ENCODE data around the gene IL25. TPM values are rescaled to one million over a fixed set of nuclear protein-coding genes. Genes with fewer than 3 reads are reported as not detected.
"Not testable (repeated sequence)": the region's sequence is repeated elsewhere in the genome, so short reads cannot be mapped to it uniquely, and the experiment has no call there.

Gene IL25
- total and polyA plus RNA-seq, 2 experiments from 2014 or later: 3.2 TPM; not detected in 1

DNA sequence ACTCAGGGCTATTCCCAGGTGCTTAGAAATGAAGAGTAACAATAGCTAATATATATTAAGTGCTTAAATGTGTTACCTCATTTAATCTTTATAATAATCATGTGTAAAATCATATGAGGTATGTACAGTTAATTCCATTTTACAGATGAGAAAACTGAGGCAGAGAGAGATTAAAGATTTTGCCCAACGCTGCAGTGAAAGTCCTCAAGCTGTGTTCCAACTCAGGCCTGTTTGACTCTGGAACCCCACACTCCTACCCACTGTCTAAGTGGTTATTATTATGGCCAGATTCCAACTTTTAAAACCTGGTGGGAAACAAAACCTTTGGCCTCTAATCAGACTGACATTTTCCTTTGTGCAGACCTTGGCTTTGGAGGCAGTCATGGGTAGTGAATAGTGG, 14.4 kb downstream of the IL25 start:
- H3K4me1 ChIP-seq (ENCODE audit: low read depth): no peaks in the 10 kb centered on the region
- TF ChIP-seq, protein P1, sequence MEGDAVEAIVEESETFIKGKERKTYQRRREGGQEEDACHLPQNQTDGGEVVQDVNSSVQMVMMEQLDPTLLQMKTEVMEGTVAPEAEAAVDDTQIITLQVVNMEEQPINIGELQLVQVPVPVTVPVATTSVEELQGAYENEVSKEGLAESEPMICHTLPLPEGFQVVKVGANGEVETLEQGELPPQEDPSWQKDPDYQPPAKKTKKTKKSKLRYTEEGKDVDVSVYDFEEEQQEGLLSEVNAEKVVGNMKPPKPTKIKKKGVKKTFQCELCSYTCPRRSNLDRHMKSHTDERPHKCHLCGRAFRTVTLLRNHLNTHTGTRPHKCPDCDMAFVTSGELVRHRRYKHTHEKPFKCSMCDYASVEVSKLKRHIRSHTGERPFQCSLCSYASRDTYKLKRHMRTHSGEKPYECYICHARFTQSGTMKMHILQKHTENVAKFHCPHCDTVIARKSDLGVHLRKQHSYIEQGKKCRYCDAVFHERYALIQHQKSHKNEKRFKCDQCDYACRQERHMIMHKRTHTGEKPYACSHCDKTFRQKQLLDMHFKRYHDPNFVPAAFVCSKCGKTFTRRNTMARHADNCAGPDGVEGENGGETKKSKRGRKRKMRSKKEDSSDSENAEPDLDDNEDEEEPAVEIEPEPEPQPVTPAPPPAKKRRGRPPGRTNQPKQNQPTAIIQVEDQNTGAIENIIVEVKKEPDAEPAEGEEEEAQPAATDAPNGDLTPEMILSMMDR (IDR thresholded peaks at IDR 0.05; ENCODE audit: low read depth, low read length): no peak
- DNase-seq (ENCODE audit: low read depth in 1 of 2, low spot score in 1 of 2): no peak
- no peaks in the 10 kb centered on the region for H3K27me3 ChIP-seq
- H3K27ac ChIP-seq: peak overlapping the region; percentile 86
- H3K4me3 ChIP-seq: no peak overlapping the region
- peaks cover 96% of the 10 kb centered on the region for H3K36me3 ChIP-seq
- H3K9me3 ChIP-seq (ENCODE audit: low read depth): no peaks in the 10 kb centered on the region

DNA sequence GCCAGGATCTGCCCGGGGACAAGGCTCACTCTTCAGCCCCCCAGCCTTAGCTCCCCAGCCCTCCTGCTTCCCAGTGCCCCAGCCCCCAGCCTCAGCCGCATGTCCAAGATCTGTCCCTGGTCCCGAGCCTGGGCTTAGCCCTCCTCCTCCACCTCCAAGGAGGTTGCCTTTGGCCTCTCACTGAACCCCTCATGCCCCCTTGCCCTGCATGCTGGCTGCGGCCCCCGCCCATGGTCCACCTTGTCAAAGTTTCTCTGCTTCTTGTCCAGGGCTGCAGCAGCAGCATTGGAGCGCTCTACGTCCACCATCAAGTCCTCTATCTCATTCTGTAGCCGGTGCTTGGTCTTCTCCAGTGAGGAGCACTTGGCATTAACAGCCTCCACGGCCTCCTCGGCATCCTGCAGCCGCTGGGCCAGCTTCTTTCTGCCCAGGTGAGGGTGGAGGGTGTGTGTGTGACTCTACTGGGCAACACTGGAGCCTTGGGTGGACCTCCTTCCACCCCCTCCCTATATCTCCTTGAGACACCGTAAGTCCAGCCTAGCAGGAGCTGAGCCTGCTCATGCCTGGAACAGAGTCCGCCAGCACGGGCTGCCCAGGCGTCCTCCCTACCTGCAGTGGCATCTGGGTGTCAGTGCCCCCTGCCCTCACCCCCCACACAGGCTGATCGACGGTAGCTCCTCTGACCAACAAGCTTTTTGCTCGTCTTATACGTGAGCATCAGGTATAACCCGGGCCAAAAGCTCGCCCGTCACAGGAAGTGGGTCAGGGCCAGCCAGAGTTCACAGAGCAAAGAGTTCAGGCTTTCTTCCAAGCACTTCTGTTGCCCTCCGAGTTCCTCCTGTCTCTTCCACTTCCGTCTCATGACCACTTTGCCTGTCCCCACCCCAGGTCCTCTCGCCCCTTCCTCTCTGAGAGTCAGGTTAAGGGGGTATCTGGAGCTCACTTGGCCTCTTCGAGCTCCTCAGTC, 15.6 kb downstream of the IL25 start:
- H3K27ac ChIP-seq: peak overlapping the region; percentile 86
- H3K27me3 ChIP-seq: no peaks in the 10 kb centered on the region
- H3K36me3 ChIP-seq: peaks cover 96% of the 10 kb centered on the region
- TF ChIP-seq, protein P1 (IDR thresholded peaks at IDR 0.05; ENCODE audit: low read depth, low read length): no peak
- no peaks in the 10 kb centered on the region for H3K4me1 ChIP-seq (ENCODE audit: low read depth)
- H3K4me3 ChIP-seq: no peak overlapping the region
- no peaks in the 10 kb centered on the region for H3K9me3 ChIP-seq (ENCODE audit: low read depth)
- no peak for DNase-seq (ENCODE audit: low read depth in 1 of 2, low spot score in 1 of 2)

DNA sequence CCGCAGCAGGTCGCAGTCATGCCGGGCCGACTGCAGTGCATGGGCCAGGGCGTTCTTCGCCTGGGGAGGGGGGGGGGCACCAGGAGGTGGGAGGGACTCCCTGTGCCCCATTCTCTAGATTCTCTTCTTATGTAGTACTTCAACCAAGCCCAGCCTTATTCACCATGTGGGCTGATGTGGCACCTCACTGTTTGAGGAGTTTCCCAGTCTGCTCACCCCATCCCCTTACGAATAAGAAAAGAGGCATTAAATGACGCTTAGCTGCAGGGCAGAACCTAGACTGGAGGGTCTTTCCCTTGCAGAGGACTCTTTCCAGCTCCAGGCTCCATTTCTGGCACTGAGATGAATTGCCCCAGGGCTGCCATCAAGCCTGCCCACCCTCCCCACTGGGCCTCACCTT, 16.4 kb downstream of the IL25 start:
- H3K27ac ChIP-seq: peak overlapping the region; percentile 86
- H3K27me3 ChIP-seq: no peaks in the 10 kb centered on the region
- TF ChIP-seq, protein P1 (IDR thresholded peaks at IDR 0.05; ENCODE audit: low read depth, low read length): no peak
- no peak for DNase-seq (ENCODE audit: low read depth in 1 of 2, low spot score in 1 of 2)
- no peaks in the 10 kb centered on the region for H3K9me3 ChIP-seq (ENCODE audit: low read depth)
- no peak overlapping the region for H3K4me3 ChIP-seq
- peaks cover 96% of the 10 kb centered on the region for H3K36me3 ChIP-seq
- H3K4me1 ChIP-seq (ENCODE audit: low read depth): no peaks in the 10 kb centered on the region

DNA sequence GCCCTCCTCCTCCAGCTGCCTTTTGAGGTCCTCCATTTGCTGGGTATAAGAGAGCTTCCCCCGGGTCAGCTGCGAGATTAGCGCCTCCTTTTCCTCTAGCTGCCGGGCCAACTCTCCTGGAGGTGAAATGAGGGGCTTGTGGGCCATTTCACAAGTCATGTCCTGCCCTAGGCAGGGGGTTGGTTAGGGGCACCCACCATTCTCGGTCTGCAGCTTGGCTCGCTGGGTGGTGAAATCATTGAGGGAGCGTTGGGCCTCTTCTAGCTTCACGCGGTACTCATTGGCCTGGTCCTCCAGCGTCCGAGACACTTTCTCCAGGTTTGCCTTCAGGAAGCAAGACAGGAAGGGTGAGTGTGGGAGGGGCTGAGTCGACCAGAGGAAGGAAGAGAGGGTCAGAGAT, 16.8 kb downstream of the IL25 start:
- Histone ChIP-seq H3K27ac (peak overlapping the region; percentile 86), H3K9me3 (ENCODE audit: low read depth) (no peaks in the 10 kb centered on the region), H3K36me3 (peaks cover 96% of the 10 kb centered on the region), H3K4me3 (no peak overlapping the region), H3K4me1 (ENCODE audit: low read depth) (no peaks in the 10 kb centered on the region), H3K27me3 (no peaks in the 10 kb centered on the region)
- no peak for DNase-seq (ENCODE audit: low read depth in 1 of 2, low spot score in 1 of 2)
- TF ChIP-seq, protein P1 (IDR thresholded peaks at IDR 0.05; ENCODE audit: low read depth, low read length): no peak

DNA sequence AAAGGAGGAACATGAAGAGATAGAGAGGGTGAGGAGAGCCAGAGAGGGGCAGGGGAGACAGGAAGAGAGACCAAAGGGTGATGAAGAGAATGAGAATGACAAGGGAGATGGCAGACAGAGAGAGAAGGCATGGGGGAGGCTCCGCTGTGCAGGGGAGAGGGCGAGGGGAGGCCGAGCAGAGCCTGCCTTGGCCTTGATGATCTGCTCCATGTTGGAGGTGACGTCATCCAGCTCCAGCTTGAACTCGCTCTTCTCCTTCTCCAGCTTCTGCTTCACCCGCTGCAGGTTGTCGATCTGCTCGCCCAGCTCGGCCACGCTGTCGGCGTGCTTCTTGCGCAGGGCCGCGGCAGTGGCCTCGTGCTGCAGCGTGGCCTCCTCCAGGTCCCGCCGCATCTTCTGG, 17.3 kb downstream of the IL25 start:
- H3K36me3 ChIP-seq: peaks cover 96% of the 10 kb centered on the region
- H3K4me3 ChIP-seq; H3K9me3 ChIP-seq (ENCODE audit: low read depth); H3K27me3 ChIP-seq; H3K4me1 ChIP-seq (ENCODE audit: low read depth); DNase-seq (ENCODE audit: low read depth in 1 of 2, low spot score in 1 of 2): not testable (repeated sequence)
- H3K27ac ChIP-seq: peak overlapping the region; percentile 86

DNA sequence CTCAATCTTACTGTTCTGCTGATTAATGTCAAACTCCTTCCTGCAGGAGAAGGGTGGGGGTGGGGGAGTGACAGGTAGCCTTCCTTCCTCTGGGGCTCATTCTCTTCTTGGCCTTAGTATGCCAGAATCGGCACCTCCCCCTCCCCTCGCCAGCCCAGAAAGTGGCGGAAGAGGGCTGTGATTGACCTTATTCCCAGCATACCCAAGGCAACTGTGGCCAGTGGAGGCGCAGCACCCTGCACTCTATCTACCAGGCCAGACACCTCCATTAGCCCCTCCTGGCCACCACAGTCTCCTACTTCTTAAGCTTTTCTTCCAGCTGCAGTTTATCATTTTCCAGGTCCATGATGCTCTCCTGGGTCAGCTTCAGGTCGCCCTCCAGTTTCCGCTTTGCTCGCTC, 20.0 kb downstream of the IL25 start:
- Histone ChIP-seq H3K9me3 (ENCODE audit: low read depth) (no peaks in the 10 kb centered on the region), H3K4me1 (ENCODE audit: low read depth) (peaks cover 5% of the 10 kb centered on the region), H3K4me3 (no peak overlapping the region), H3K27me3 (no peaks in the 10 kb centered on the region), H3K27ac (peak overlapping the region; percentile 99), H3K36me3 (peaks cover 96% of the 10 kb centered on the region)
- no peak for DNase-seq (ENCODE audit: low read depth in 1 of 2, low spot score in 1 of 2)
- TF ChIP-seq, protein P1 (IDR thresholded peaks at IDR 0.05; ENCODE audit: low read depth, low read length): no peak
